GM18517 (cell line): Measurements from ENCODE around the gene B3GALNT2.

ENCODE experiments used
- ATAC-seq: cut with Tn5 transposase; IDR thresholded peaks from one replicate; pipeline ENCODE4 v1.9.1; 2021; ENCODE audit warnings: mild to moderate bottlenecking, moderate library complexity; ENCODE audit not compliant: unreplicated experiment

Gene B3GALNT2

DNA sequence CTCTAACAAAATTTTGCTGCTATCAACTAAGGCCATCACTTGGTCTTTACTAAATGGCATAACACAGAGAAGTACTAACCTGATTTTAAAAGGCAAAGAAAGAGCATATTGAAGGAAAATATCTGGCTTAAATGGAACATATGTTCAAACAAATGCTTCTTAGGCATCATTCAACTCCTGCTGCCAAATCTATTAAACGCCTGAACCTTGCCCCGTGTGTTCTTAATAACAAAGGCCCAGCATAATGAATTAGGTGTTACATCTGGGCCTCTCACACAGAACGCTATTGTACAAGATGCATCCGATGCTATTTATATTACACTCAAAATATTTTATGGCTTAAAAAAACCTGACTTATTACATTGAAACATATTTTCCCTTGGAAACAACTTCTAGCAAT, 48.4 kb downstream of the B3GALNT2 start:
- ATAC-seq, result no peak

DNA sequence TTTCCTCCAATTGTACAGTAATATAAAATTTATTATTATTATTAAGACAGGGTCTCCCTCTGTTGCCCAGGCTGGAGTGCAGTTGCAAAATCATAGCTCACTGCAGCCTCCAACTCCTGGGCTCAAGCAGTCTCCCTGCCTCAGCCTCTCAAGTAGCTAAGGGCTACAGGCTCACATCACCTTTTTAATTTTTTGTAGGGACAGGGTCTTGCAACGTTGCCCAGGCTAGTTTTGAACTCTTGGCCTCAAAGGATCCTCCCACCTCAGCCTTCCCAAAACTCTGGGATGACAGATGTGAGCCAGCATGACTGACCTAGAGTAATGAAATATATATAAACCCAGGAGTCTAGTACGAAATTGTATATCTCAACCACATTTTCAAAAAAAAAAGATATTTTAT, 49.2 kb downstream of the B3GALNT2 start:
- ATAC-seq, result no peak

DNA sequence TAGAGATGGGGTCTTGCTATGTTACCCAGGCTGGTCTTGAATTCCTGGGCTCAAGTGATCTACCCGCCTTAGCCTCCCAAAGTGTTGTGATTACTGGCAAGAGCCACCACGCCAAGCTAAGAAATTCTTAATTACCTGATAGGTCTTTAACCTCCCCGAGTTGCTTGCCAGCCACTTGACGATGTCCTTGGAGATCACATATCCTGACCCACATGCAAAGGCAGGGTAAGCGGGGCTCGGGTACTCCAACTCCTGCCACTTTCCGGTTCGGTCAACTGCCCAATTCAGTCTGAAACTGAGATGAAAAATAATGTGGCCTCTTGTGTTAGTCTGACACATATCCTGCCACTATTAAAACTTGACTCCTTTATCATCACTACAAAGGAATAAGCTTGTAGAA, 50.2 kb downstream of the B3GALNT2 start:
- no peak for ATAC-seq

- no peak for ATAC-seq
These were observed 53.3 kb downstream of the B3GALNT2 start for GRCh38 chr1:235450886-235451483.

DNA sequence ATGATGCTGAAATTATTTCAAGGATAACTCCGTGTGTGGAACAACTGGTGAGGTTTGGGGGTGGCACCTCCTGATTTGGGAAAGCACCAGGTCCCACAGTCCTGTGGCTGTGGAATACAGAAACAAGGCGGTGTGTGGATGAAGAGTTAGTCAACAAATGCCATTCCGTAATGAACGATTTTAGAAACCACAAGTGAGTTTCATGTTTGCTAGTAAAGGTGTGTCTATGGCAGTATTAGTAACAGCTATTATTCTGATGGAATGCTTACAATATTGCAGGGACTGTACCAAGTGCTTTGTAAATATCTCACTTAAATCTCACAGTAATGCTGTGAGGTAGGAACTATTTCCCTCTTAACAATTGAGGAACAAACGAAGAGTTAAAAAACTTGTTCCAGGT, 53.8 kb downstream of the B3GALNT2 start:
- no peak for ATAC-seq

GRCh38 chr1:235448616-235449015, 55.6 kb downstream of the B3GALNT2 start:
- ATAC-seq, result no peak

- ATAC-seq, result no peak
These were observed 61.3 kb downstream of the B3GALNT2 start for GRCh38 chr1:235442788-235443429.

GRCh38 chr1:235441159-235441685, 63.0 kb downstream of the B3GALNT2 start:
- no peak for ATAC-seq

GRCh38 chr1:235434001-235434400, 70.3 kb downstream of the B3GALNT2 start:
- no peak for ATAC-seq

- no peak for ATAC-seq
These were observed 73.3 kb downstream of the B3GALNT2 start for GRCh38 chr1:235430991-235431390.

DNA sequence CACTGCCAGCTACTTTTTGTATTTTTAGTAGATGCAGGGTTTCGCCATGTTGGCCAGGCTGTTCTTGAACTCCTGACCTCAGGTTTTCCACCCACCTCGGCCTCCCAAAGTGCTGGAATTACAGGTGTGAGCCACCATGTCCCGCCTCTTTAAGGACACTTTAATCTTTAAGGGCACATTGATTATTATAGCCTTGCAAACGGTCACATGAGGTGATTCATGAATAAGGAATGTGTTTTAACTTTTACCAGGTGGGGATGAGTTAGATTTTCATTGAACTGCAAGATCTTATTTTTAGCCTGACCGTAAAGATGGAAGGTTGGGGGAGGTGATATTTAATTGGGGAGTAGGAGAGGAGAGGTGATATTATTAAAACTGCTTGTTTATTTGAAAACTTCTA, 75.1 kb downstream of the B3GALNT2 start:
- no peak for ATAC-seq

- no peak for ATAC-seq
These were observed 76.8 kb downstream of the B3GALNT2 start for GRCh38 chr1:235427447-235427846.

- no peak for ATAC-seq
These were observed 77.6 kb downstream of the B3GALNT2 start for GRCh38 chr1:235426680-235427079.

DNA sequence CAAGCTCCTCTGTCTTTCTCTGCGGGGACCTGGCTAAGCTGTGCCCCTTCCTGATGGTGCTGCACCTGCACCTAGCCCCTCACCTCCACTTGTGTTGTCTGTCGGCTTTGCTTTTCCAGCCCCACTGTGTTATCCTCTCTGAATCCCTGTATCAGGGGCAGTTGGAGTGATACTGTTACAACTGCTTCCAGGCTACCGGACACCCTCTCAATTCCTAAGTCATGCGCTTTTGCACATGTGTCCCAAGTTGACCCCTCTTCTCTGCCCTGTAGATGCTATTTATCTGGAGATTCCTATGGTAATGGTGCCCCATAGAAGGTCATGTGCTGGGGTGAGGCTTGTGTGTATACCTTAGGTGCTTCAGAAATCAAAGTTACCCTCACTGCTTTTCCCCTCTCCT, 78.1 kb downstream of the B3GALNT2 start:
- no peak for ATAC-seq

GRCh38 chr1:235425357-235425756, 78.9 kb downstream of the B3GALNT2 start:
- no peak for ATAC-seq

- ATAC-seq, result no peak
These were observed 80.2 kb downstream of the B3GALNT2 start for GRCh38 chr1:235424092-235424491.

GRCh38 chr1:235423214-235423652, 81.0 kb downstream of the B3GALNT2 start:
- no peak for ATAC-seq

GRCh38 chr1:235421751-235422150, 82.5 kb downstream of the B3GALNT2 start:
- no peak for ATAC-seq

DNA sequence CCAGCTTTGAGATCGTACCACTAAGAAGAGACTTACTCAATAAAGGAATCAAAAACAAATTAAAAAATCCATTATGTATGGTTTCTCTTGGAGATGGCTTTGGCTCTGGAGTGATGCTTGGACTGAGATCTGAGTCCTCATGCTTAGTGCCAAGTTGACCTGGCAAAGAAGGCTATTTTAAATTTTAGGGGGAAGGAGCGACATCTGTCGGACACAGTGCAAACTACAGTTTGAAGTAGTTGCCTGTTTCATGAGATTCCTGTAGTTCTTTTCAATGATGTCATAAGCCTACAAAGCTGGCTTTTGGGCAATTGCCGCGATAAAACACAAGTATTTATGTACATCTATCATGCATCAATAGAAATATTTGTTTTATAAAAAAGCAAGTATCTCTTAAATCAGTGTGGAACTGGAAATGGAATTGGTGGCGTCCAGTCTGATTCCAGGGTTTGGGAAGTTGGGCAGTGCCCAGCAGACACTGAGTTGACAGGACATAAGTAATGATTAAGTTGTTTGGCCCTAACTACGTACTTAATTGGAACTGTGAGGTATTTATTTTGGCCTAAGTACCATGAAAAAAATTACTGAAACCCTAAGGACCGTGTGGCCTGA, 87.1 kb downstream of the B3GALNT2 start:
- peak; percentile 52 for ATAC-seq

DNA sequence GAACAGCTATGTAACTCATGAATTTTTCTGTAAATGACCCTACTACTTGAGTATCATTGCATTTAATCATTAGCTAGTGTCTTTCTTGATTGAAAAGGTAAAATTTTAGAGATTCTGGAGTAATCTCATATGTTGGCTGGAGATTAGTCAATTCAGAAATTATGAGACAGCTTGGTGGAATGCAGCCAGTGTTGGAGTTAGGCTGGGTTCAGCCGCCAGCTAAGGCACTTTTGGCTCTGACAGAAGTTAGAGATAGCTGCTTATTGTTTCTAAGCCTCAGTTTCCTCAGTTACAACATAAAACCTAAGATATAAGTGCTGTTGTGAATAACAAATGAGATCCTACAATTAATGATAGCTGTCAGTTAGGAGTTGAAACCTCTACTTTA, 87.6 kb downstream of the B3GALNT2 start:
- no peak for ATAC-seq

DNA sequence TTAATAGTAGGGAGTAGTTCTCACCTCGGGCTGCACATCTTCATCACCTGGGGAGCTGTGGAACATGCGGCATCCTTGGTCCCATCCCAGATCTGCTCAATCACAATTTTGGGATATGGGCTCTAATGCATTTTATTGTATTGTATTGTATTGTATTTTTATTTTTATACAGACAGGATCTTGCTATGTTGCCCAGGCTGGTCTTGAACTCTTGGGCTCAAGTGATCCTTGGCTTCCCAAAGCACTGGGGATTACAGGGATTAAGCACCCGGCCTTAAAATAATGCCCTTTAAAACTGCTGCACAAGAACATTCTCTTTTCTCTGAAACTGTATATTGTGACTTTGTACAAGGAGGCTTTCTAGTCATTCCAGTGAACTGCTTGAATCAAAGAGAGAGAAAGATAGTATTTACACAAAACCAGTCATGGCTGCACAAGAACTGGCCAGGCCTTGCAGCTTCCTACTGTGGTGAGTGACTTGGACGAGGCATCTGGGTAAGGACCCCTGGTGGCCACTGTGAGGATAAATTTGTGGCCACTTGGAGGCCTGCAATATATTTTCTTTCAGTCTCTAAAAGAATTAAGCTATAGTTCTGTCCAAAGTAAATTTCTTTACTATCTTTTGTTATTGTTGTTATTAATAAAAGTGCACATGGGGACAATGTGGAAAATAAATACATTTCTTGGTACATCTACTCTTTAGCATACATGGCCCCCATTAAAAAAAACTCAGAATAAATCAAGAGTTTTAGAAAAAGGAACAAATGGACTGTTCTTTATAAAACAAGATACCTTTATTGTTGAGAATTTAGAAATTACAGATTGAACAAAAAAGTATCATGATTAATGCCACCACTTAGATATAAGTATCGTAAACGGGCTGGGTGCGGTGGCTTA, 89.0 kb downstream of the B3GALNT2 start:
- ATAC-seq, result peak; percentile 67
